Heart left ventricle (tissue), 16 donors: ENCODE data around the gene BRF1. TPM values are rescaled to one million over a fixed set of nuclear protein-coding genes. Genes with fewer than 3 reads are reported as not detected.
A peak's percentile ranks its signal among the peaks of the same experiment; 100 is the strongest.

Experiments used
- ATAC-seq, 4 donors: fragments of 200-7000 bp; cut with Tn5 transposase; one replicate each; pipeline ENCODE4 v1.9.1; 2020 to 2022; ENCODE audit warnings: moderate library complexity in 4 of 4, mild to moderate bottlenecking in 3 of 4, moderate number of reproducible peaks in 1 of 4
- DNase-seq, 5 donors: peaks; one replicate each; pipeline ENCODE4 v3.0.0-alpha.2; 2020
- H3K27ac ChIP-seq, 12 donors: fragments of 200-600 bp; sonication (generic) in 4 of 12; one replicate each; pipeline versions ENCODE4 v1.5.0 to v1.8.0; 2016 to 2022; ENCODE audit warnings: mild to moderate bottlenecking in 2 of 12
- H3K27me3 ChIP-seq, 9 donors: fragments of 200-600 bp; sonication (generic) in 2 of 9; one replicate each; pipeline versions ENCODE4 v1.5.1 to v1.8.0; 2016 to 2022; ENCODE audit warnings: mild to moderate bottlenecking in 3 of 9
- H3K36me3 ChIP-seq, 9 donors: fragments of 200-600 bp; sonication (generic) in 2 of 9; one replicate each; pipeline versions ENCODE4 v1.5.0 to v1.8.0; 2018 to 2022; ENCODE audit warnings: mild to moderate bottlenecking in 2 of 9
- H3K4me1 ChIP-seq, 12 donors: fragments of 200-600 bp; sonication (generic) in 4 of 12; one replicate each; pipeline versions ENCODE4 v1.5.0 to v1.8.0; 2016 to 2022; ENCODE audit warnings: mild to moderate bottlenecking in 3 of 12
- H3K4me3 ChIP-seq, 12 donors: fragments of 200-600 bp; sonication (generic) in 4 of 12; one replicate each; pipeline versions ENCODE4 v1.5.0 to v1.8.0; 2017 to 2022; ENCODE audit warnings: mild to moderate bottlenecking in 9 of 12, moderate library complexity in 4 of 12
- H3K9me3 ChIP-seq, 12 donors: fragments of 200-600 bp; sonication (generic) in 4 of 12; one replicate each; pipeline versions ENCODE4 v1.5.0 to v1.8.0; 2016 to 2022; ENCODE audit warnings: mild to moderate bottlenecking in 1 of 12
- CTCF ChIP-seq, 12 donors: fragments of 200-600 bp; sonication (generic) in 4 of 12; IDR thresholded peaks; one replicate each; pipeline versions ENCODE4 v1.5.0 to v1.8.0; 2018 to 2022; ENCODE audit warnings: antibody characterized with exemption in 12 of 12, mild to moderate bottlenecking in 5 of 12
- POLR2A ChIP-seq, 2 donors: fragments of 450-650 bp; IDR thresholded peaks; one replicate each; pipeline ENCODE4 v1.6.1; 2017; ENCODE audit warnings: antibody characterized with exemption in 2 of 2, mild to moderate bottlenecking in 2 of 2, moderate library complexity in 2 of 2
- WGBS, 4 donors: extraction: QIAGEN DNeasy Blood & Tissue Kit in 2 of 4; methylation state at CpG; one replicate each; pipeline versions ENCODE4 v1.1.5 to v1.1.7; 2013 to 2018; 5-methylcytosine and 5-hydroxymethylcytosine counted together
- intact Hi-C, 10 donors: fragments of 100-400 bp; cut with DNase I; formaldehyde crosslinking; loops; one replicate each; pipeline versions ENCODE4 v1.11.1 to v1.14.2; 2022
- polyA plus RNA-seq, 2 donors: library from polyadenylated mRNA; stranded (reverse); fragments of 200-250 nt; gene quantifications; one replicate each; pipeline ENCODE4 v1.2.3, GENCODE V29; 2013
- total RNA-seq, 9 donors: library from RNA; depleted of rRNA in 2 of 9; stranded (reverse); fragments of >200 nt in 2 of 9; fragmentation: NEBNext Ultra II Directional in 3 of 9; extraction: Animal tissue kit (Norgen Biotek cat#: 25700) in 3 of 9; gene quantifications; one replicate each; pipeline versions ENCODE4 v1.1.0 to v1.2.4, GENCODE V29; 2016 to 2023
- donor health status: ischemic (EF 13 %, LVEDD 7.1; RV severe dilation, severe dysfunction).
- donor health status: healthy with polysubstance abuse.
- donor health status: DM: no; HTN: yes; CAD: no.
- donor health status: DM: no; HTN: no; CAD: no.
- donor health status: ischemic (EF 25% LVEDD 6.9; RV normal size, moderate dysfunction).
- donor health status: ischemic (EF 25% LVEDD 5.7; RV mildly dilated, moderate dysfunction).
- donor health status: healthy.
- donor health status: DM: yes; HTN: yes; CAD: no.
- donor health status: ischemic (EF 35%, LVEDD 5.7; RV mildly dilated, moderate dysfunction).
- donor health status: nonischemic (EF 11% LVEDD 7.7; RV severe dilation, severe dysfunction).
- donor health status: DM: yes; HTN: yes; CAD: no.
- donor health status: PGD.
- donor health status: ischemic (EF 29% LVEDD 5.4; RV normal size, mild dysfunction).
- donor health status: nonischemic (EF 23%, LVEDD 6.1; RV moderate dilation, normal function).

BRF1 gene
- total and polyA plus RNA-seq, 11 donors, result 13.3 to 25.3 (median 18.7) TPM

GRCh38 chr14:105184461-105184860 lies 116.3 kb downstream of the BRF1 start:
- no peak for DNase-seq
- TF ChIP-seq CTCF (IDR thresholded peaks at IDR 0.05), result no peak
- TF ChIP-seq POLR2A (IDR thresholded peaks at IDR 0.05), result no peak
- 59 to 70% (median 69%) methylated on average over 8 to 9 of the region's 9 CpGs for WGBS, 4 donors
- no peak overlapping the region for H3K27ac ChIP-seq
- H3K4me1 ChIP-seq, result peaks cover 0 to 26% (median 15%) of the 10 kb centered on the region in 12 donors
- peaks cover 0 to 8% (median 0%) of the 10 kb centered on the region in 12 donors for H3K9me3 ChIP-seq
- H3K36me3 ChIP-seq, result no peaks in the 10 kb centered on the region
- H3K27me3 ChIP-seq, result peaks cover 0 to 14% (median 0%) of the 10 kb centered on the region in 9 donors
- ATAC-seq, result no peak
- intact Hi-C loops, result loop anchor here in 1 of 10 donors (10.0 kb wide), 1 partner anchor 350 kb away; no protein-coding TSS in a partner anchor
- H3K4me3 ChIP-seq, result no peak overlapping the region

GRCh38 chr14:105182296-105183020 lies 118.3 kb downstream of the BRF1 start:
- DNase-seq (no peak), ATAC-seq (peak in 2 of 4 donors; percentile 29 to 47)
- TF ChIP-seq CTCF (IDR thresholded peaks at IDR 0.05) (no peak), POLR2A (IDR thresholded peaks at IDR 0.05) (peak in 1 of 2 donors; percentile 11)
- Histone ChIP-seq H3K4me3 (no peak overlapping the region), H3K36me3 (no peaks in the 10 kb centered on the region), H3K27ac (peak overlapping the region in 10 of 12 donors; percentile 6 to 74 (median 34)), H3K4me1 (peaks cover 0 to 26% (median 15%) of the 10 kb centered on the region in 12 donors), H3K27me3 (peaks cover 0 to 3% (median 0%) of the 10 kb centered on the region in 9 donors), H3K9me3 (no peaks in the 10 kb centered on the region)
- WGBS, 4 donors, result 51 to 65% (median 57%) methylated on average over 13 to 25 of the region's 25 CpGs
- intact Hi-C loops, result loop anchor here in 1 of 10 donors (10.0 kb wide), 1 partner anchor 352 kb away; no protein-coding TSS in a partner anchor

- no peaks in the 10 kb centered on the region for H3K27me3 ChIP-seq
- ATAC-seq (no peak), DNase-seq (no peak)
- no peaks in the 10 kb centered on the region for H3K9me3 ChIP-seq
- H3K27ac ChIP-seq, result peak overlapping the region in 9 of 12 donors; percentile 19 to 74 (median 47)
- 51 to 56% (median 53%) methylated on average over 17 to 21 of the region's 21 CpGs for WGBS, 4 donors
- TF ChIP-seq POLR2A (IDR thresholded peaks at IDR 0.05) (no peak), CTCF (IDR thresholded peaks at IDR 0.05) (no peak)
- peaks cover 0 to 26% (median 15%) of the 10 kb centered on the region in 12 donors for H3K4me1 ChIP-seq
- no peaks in the 10 kb centered on the region for H3K36me3 ChIP-seq
- intact Hi-C loops, result loop anchor here in 1 of 10 donors (10.0 kb wide), 1 partner anchor 353 kb away; no protein-coding TSS in a partner anchor
- peak overlapping the region in 9 of 12 donors; percentile 51 to 66 (median 59) for H3K4me3 ChIP-seq
Measured at GRCh38 chr14:105181549-105182295, 119.1 kb downstream of the BRF1 start.
